Measurements from ENCODE around the gene FBXW12.

Gene FBXW12

DNA sequence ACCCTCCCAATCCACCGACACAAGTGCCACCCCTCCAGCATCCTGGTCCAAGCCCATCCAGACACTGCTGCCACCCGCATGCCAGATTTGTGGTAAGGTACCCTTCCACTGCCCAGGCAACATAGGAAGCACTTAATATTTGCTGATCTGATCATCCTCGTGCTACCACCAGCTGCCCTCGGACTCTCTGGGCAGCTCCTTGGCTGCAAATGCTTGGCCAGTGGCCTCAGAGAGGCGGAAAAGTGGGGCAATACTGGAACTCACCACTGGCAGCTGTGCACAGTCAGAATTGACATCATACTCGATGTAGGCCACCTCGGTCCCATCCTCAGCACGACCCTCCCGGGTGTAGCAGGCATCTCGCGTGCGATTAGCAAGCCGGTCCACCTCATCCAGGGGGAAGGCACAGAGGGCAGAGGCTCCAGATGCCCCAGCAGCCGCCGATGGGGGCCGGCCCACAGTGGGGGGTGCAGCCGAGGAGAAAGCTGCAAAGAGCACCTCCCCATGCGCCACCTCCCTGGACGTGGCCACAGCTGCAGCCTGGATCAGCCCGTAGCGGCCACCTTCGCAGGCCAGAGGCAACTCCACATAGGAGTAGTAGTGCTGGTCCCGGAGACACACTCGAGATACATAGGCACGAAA lies 51.3 kb downstream of the FBXW12 start:
- DNase-seq, result no peak

DNA sequence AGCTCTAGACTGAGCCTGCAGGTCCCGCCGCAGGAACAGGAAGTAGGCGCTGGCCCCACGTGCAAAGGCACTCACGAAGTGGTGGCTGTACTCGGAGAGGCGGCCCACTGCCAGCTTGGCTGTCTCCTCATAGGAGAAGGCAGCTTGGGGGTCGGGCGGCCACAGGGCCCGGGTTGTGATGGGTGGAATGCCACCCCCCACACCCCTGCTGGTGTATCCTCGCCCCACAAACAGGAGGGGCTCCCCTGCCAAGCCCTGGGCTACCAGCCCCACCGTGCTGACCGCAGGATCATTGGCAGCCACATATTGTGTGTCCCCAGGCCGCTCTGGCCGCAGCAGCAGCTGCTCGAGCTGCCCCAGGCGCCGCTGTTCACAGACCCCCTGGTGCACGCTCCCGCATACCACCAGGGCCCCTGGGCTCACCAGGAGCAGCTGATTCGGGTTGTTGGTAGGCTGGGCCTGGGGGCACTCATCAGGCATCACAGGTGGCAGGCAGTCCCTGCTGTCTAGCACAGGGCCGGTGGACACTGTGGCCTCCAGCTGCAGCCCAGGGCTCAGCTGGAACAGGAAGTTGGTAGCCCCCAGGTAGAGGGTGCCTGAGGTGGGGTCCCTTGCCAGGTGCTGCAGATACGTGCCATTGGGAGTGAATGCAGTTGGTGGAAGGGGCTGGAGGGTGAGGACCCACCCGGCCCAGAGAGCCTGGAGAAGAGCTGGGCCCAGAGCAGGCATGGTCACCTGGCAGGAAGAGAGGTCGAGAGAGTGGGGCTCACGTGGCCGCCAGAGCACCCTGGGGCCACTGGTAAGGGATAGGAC lies 52.1 kb downstream of the FBXW12 start:
- no peak for DNase-seq

DNA sequence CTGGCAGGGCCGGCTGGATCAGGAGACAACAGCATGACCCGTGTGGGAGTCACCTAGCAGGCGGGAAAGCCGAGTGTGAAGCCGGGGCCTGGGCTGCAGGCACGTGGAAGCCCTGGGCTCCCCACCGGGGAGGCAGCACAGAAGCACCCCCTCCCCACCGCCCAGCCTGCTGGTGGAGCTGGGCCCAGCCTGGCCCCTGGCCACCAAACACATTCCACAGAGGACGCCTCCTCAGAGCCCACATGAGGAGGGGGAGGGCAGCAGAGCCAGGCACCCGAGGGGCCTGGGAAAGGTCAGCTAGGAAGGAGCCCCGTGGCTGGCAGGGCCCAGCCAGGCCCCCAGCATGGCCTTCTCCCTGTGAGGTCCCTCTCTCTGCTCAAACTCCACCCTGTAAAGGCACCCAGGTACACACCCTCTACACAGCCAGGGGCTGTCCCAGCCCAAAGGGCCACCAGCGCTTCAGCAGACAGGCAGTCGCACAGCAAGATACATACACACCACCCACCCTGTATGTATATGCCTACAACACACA lies 53.3 kb downstream of the FBXW12 start:
- no peak for DNase-seq

DNA sequence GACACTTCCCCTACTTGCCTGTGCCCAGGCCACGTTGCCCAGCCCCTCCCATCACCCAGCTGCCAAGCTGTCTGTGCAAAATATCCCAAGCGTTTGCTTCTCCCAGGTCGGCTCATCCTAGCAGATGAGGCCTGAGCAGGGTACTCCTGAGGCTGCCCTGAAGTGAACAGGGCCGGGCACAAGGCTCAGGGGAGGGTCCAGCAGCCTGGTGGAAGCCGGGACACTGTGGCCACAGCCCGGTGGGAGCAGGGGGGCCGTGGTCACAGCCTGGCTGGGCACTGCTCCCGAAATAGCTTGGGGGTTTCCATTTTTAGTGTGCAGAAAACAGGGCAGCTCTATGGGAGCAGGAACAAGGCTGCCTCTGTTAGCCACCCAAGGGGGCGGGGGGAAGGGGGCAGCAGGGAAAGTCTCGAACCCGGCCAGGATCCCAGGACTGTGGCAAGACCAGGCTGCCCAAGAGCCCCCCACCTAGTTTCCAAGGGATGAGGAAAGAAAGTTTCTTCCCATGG lies 54.4 kb downstream of the FBXW12 start:
- DNase-seq, result no peak

- DNase-seq, result no peak
Observed at GRCh38 chr3:48426944-48427629, 55.1 kb downstream of the FBXW12 start.

DNA sequence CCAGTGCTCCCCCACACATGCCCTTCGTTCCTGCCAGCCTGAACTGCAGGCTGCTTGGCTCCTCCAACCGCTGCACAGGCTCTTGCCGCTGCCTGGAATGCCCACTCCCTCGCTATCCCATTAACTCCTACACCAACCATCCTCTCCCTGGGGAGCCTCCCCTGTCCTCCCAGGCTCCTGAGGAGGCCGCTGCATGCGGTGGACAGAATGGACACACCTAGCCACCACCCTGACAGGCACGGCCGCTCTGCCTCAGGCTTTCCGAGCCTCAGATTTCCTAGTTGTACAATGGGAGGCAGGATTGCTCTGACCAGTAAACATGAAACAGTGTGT lies 55.6 kb downstream of the FBXW12 start:
- DNase-seq, result no peak

DNA sequence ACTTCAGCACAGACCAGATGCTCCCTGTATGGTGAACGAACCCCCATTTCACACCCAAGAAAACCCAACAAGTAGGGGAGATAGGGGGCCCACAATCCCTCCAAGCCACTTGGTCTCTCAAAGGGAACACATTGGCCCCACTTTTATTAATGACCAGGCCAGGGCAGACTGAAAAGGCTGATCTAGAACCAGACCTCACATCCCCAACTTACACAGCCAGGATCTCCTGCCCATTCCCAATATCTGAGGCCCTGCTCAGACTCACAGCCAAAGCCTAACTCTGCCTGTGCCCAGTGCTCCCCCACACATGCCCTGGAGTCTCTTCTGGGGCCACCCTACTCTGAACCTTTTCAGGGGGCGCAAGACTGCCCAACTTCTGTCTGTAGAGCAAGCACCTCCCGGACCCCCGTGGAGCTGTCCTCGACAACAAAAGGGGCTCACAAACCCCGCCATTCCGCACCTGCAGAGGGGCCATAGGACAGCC lies 56.1 kb downstream of the FBXW12 start:
- no peak for DNase-seq

DNA sequence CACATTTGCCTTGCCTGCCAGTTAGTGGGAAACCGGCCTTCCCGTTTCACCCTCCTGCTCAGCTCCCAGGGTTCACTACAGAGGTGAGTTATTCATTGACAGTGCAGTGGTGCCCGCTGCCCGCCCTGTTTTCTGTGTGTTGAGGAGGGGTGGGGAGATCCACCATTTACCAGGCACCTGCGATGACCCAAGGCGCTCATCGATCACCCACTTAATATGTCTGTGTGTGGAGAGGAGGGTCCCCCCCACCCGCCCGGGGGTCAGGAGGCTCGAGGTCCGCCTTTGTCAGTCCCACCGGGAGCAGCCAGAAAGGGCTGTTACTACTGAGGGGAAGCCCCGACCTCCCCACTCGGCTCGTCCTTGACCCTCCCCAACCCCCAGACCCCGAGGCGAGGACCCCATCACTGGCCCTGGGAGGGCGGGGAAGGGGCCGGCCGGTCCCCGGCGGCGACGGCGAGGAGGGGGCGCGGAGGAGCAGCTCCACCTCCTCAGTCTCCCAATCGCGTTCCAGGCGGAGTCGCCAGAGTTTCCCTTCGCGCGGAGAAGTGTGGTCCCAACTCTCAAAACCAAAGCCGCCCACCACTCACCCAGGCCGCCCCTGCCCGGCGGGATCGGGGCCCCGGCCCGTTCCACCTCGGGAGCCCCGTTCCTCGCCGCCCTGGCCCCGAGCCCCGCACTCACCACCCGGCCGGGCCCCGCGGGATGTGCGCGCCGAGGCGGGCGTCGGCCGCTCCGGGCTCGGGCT lies 56.7 kb downstream of the FBXW12 start:
- DNase-seq, result no peak

GRCh38 chr3:48429317-48429959 lies 57.4 kb downstream of the FBXW12 start:
- DNase-seq, result peak; percentile 63

GRCh38 chr3:48429960-48430707 lies 58.1 kb downstream of the FBXW12 start, which contains the start of gene PLXNB1:
Gene PLXNB1 (minus strand): TSS chr3:48430086. CDS start chr3:48424611, 5,475 bp downstream.
- DNase-seq, result no peak

DNA sequence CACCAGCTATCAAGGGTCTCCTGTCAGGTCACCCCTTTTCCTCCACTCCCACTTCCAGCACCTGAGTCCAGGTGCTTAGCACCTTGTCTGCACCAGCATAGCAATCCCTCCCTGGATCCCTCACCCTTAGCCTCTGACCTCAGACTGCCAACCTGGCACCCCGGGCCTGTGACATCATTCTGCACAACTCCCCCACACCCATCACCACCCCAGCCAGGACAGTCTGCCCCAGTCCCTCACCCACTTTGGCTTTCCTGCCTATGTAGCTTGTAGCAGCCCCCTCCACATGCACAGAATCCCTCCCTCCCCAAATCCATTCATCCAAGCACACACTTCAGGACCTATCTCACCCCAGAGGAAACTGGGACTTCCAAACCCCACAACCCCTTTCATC lies 58.7 kb downstream of the FBXW12 start:
- no peak for DNase-seq

DNA sequence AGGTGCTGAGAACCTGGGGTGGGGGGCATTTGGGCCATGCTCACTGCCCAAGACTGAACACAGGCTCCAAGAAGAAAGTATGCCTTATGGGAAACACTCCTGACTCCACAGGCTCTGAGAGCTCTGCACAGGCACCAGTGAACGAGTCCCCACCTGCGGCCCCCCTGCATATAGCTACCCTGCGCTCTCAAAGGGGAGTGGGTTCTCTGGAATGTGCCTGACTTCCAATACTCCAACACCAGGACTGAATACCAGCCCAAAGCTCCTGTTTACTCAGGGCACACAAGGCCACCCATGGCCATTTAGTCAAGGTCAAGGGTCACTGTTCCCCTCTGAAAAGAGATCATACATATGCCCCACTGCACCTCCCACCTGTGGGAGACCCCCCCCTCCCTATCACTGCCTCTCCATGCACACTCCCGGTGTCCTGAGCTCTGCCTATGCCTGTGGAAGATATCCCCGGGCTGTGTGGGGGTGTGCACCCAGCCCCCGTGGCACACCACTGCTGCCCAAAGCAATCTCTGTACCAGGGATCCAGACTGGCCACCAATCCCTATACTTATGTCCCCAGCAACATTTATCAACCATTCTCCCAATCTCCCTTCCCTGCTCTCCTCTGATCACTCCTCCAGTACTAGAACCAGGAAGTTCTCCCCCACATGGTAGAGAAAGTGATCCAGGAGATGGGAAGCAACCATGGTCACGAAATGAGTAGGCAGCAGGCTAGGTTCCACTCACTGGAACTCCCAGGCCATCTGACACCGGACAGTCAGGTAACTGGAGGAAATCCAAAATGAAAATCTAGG lies 59.4 kb downstream of the FBXW12 start:
- no peak for DNase-seq

- DNase-seq, result no peak
Observed at GRCh38 chr3:48432411-48433371, 60.7 kb downstream of the FBXW12 start.

DNA sequence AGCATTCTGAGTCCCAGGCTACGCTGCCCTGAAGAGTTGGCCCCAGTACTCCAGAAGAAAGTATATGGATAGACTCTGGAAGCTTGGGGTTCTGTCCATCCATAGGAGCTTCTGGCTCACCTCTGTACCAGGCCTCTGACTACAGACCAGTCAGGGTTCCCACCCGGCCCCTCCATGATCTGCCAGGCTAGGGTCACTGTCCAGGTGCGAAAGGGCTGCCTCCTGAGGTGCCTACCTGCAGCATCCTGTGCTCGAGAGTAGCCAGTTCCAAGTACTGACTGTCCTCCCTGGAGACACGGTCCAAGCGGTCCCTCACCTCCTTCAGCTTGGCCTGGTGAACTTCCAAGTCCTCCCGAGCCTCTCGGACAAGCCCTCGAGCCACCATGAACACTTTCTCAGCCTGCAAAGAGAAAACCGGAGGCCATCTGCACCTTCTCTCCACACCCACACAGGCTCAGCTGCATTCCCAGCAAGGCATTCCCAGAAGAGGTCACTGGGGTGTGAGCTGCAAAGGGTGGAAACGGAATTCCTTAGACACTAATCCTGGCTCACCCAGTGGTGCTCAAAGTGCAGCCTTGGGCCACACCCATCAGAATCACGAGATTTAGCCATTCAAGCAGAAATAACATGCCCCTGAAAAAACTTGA lies 61.6 kb downstream of the FBXW12 start:
- DNase-seq, result no peak

GRCh38 chr3:48434591-48435222 lies 62.7 kb downstream of the FBXW12 start:
- DNase-seq, result no peak

GRCh38 chr3:48435223-48435595 lies 63.2 kb downstream of the FBXW12 start:
- no peak for DNase-seq

DNA sequence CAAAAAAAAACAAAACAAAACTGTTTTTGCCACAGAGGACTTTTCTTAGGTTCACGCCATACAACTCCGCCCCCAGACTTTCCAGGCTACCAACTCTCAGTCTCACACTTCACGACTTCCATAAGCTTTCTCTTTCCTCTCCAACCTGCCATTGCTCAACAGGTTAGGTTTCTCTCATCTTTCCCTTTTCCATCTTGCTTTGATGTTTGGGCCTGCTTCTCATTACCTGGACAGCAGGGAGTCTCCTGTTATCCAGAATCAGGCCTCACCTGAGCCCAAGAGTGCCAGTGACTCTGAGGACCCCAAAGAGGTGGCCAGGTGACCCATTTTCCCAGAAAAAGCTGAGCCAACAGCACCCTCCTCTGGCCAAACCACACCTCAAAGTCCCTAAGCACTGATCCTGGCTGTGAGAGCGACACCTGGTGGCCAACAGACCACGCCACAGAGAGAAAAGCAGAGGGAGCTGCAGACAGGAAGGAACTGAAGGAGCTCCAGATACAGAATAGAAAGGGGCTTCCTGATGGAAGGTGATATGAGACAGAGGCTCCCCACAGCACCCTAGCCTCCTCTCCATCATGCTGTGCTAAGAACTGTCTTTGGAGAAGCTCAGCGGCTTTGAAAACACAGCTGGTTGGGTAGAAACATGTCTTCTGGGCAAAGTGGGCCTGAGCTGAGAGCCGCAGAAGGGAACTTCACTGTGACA lies 63.9 kb downstream of the FBXW12 start:
- peak; percentile 85 for DNase-seq

GRCh38 chr3:48436477-48436787 lies 64.4 kb downstream of the FBXW12 start:
- no peak for DNase-seq

All from activated CD4-positive, alpha-beta T cell treated with anti-CD3 and anti-CD28 coated beads, Interleukin-2, amount 50 U/mL, for 1 hour (primary cell).